Mesothelial cell of epicardium (in vitro differentiated cells): Measurements from ENCODE around the gene MCF2L2. TPM values are rescaled to one million over a fixed set of nuclear protein-coding genes. Genes with fewer than 3 reads are reported as not detected.
"Not testable (repeated sequence)": the region's sequence is repeated elsewhere in the genome, so short reads cannot be mapped to it uniquely, and the experiment has no call there.

Experiments used
- DNase-seq, 2 experiments: peaks; one replicate each; pipeline ENCODE4 v3.0.0; 2021; ENCODE audit warnings: low spot score in 2 of 2; ENCODE audit not compliant: unreplicated experiment in 2 of 2
- H3K27ac Mint-ChIP-seq: 2 replicates; pipeline ENCODE4 v1.8.0; 2021; ENCODE audit warnings: mixed read lengths
- H3K27me3 Mint-ChIP-seq: 2 replicates; pipeline ENCODE4 v1.8.0; 2021; ENCODE audit warnings: low read depth, mixed read lengths
- H3K36me3 Mint-ChIP-seq: 2 replicates; pipeline ENCODE4 v1.8.0; 2021; ENCODE audit warnings: mixed read lengths
- H3K4me1 Mint-ChIP-seq: 2 replicates; pipeline ENCODE4 v1.8.0; 2021; ENCODE audit warnings: mixed read lengths
- H3K4me3 Mint-ChIP-seq: 2 replicates; pipeline ENCODE4 v1.8.0; 2021; ENCODE audit warnings: mild to moderate bottlenecking, moderate library complexity, mixed read lengths
- H3K9me3 Mint-ChIP-seq: 2 replicates; pipeline ENCODE4 v1.8.0; 2021; ENCODE audit warnings: mixed read lengths
- total RNA-seq: library from RNA; stranded (reverse); gene quantifications from 3 replicates; pipeline ENCODE4 v1.2.1, GENCODE V29; 2021
- TF ChIP-seq, protein P1 (sequence below): fragments of 200-600 bp; sonication (generic); IDR thresholded peaks from one replicate; pipeline ENCODE4 v1.5.0; 2021; ENCODE audit warnings: antibody characterized with exemption; ENCODE audit not compliant: unreplicated experiment

Gene MCF2L2
- total RNA-seq, 1 donor from 2014 or later, result 3.4 TPM

GRCh38 chr3:183244219-183244618 is 184.2 kb downstream of the MCF2L2 start:
- H3K4me3 Mint-ChIP-seq, result no peak overlapping the region
- peaks cover 4% of the 10 kb centered on the region for H3K36me3 Mint-ChIP-seq
- peaks cover 16% of the 10 kb centered on the region for H3K9me3 Mint-ChIP-seq
- H3K4me1 Mint-ChIP-seq, result peaks cover 11% of the 10 kb centered on the region
- no peak overlapping the region for H3K27ac Mint-ChIP-seq
- H3K27me3 Mint-ChIP-seq, result peaks cover 2% of the 10 kb centered on the region
- no peak for DNase-seq
- TF ChIP-seq, protein P1, sequence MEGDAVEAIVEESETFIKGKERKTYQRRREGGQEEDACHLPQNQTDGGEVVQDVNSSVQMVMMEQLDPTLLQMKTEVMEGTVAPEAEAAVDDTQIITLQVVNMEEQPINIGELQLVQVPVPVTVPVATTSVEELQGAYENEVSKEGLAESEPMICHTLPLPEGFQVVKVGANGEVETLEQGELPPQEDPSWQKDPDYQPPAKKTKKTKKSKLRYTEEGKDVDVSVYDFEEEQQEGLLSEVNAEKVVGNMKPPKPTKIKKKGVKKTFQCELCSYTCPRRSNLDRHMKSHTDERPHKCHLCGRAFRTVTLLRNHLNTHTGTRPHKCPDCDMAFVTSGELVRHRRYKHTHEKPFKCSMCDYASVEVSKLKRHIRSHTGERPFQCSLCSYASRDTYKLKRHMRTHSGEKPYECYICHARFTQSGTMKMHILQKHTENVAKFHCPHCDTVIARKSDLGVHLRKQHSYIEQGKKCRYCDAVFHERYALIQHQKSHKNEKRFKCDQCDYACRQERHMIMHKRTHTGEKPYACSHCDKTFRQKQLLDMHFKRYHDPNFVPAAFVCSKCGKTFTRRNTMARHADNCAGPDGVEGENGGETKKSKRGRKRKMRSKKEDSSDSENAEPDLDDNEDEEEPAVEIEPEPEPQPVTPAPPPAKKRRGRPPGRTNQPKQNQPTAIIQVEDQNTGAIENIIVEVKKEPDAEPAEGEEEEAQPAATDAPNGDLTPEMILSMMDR, result no peak

GRCh38 chr3:183242431-183242830 is 186.0 kb downstream of the MCF2L2 start:
- H3K36me3 Mint-ChIP-seq, result peaks cover 4% of the 10 kb centered on the region
- TF ChIP-seq, protein P1, result no peak
- peaks cover 2% of the 10 kb centered on the region for H3K27me3 Mint-ChIP-seq

GRCh38 chr3:183239046-183239445 is 189.4 kb downstream of the MCF2L2 start:
- TF ChIP-seq, protein P1, result no peak
- H3K4me1 Mint-ChIP-seq, result no peaks in the 10 kb centered on the region
- H3K27me3 Mint-ChIP-seq, result peaks cover 2% of the 10 kb centered on the region
- no peak for DNase-seq
- H3K36me3 Mint-ChIP-seq, result peaks cover 4% of the 10 kb centered on the region
- H3K4me3 Mint-ChIP-seq, result no peak overlapping the region
- no peak overlapping the region for H3K27ac Mint-ChIP-seq
- peaks cover 16% of the 10 kb centered on the region for H3K9me3 Mint-ChIP-seq

More at GRCh38 chr3:183242431-183242830, 186.0 kb downstream of the MCF2L2 start:
- DNase-seq, result no peak
- peaks cover 11% of the 10 kb centered on the region for H3K4me1 Mint-ChIP-seq
- no peak overlapping the region for H3K4me3 Mint-ChIP-seq
- no peak overlapping the region for H3K27ac Mint-ChIP-seq
- peaks cover 16% of the 10 kb centered on the region for H3K9me3 Mint-ChIP-seq

GRCh38 chr3:183233966-183234365 is 194.5 kb downstream of the MCF2L2 start:
- TF ChIP-seq, protein P1, result no peak
- DNase-seq, result no peak
- Mint-ChIP-seq H3K4me1 (no peaks in the 10 kb centered on the region), H3K4me3 (no peak overlapping the region), H3K27ac (no peak overlapping the region), H3K36me3 (no peaks in the 10 kb centered on the region), H3K27me3 (no peaks in the 10 kb centered on the region), H3K9me3 (no peaks in the 10 kb centered on the region)

- Mint-ChIP-seq H3K4me1 (no peaks in the 10 kb centered on the region), H3K36me3 (no peaks in the 10 kb centered on the region), H3K9me3 (no peaks in the 10 kb centered on the region), H3K27ac (no peak overlapping the region), H3K4me3 (no peak overlapping the region), H3K27me3 (no peaks in the 10 kb centered on the region)
- TF ChIP-seq, protein P1, result no peak
- no peak for DNase-seq
Observed at GRCh38 chr3:183230826-183231225, 197.6 kb downstream of the MCF2L2 start.

DNA sequence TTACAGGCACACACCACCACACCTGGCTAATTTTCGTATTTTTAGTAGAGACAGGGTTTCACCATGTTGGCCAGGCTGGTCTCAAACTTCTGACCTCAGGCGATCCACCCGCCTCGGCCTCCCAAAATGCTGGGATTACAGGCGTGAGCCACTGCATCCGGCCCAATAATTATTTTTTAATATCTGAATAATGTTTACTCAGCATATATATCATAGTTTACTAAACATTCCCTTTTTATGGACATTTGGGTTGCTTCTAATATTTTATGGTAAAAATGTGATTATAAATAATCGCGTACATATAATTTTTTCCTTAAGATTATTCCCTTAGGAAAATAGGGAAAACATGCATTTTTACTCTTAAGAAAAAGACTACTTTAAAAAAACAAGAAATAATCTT is 198.2 kb downstream of the MCF2L2 start:
- H3K4me1 Mint-ChIP-seq, DNase-seq, H3K9me3 Mint-ChIP-seq, H3K4me3 Mint-ChIP-seq, H3K27ac Mint-ChIP-seq, H3K36me3 Mint-ChIP-seq, H3K27me3 Mint-ChIP-seq: not testable (repeated sequence)
